Parathyroid adenoma (tissue), 2 donors: ENCODE measurements around the gene TBC1D16.

ENCODE experiments used
- H2AFZ ChIP-seq: fragments of 300-600 bp; sonication (generic); one replicate; pipeline ENCODE4 v1.7.0; 2017; ENCODE audit warnings: antibody characterized with exemption, mild to moderate bottlenecking
- H3K27ac ChIP-seq: fragments of 300-600 bp; sonication (generic); one replicate; pipeline ENCODE4 v1.7.0; 2017
- H3K27me3 ChIP-seq: fragments of 300-600 bp; sonication (generic); one replicate; pipeline ENCODE4 v1.7.0; 2017; ENCODE audit warnings: low read length; ENCODE audit not compliant: control insufficient read depth, insufficient read depth
- H3K36me3 ChIP-seq: fragments of 300-600 bp; sonication (generic); one replicate; pipeline ENCODE4 v1.7.0; 2017; ENCODE audit warnings: low read length; ENCODE audit not compliant: control insufficient read depth, insufficient read depth
- H3K4me1 ChIP-seq: fragments of 300-600 bp; sonication (generic); one replicate; pipeline ENCODE4 v1.7.0; 2017; ENCODE audit warnings: control low read depth
- H3K4me2 ChIP-seq: fragments of 300-600 bp; sonication (generic); one replicate; pipeline ENCODE4 v1.7.0; 2017; ENCODE audit warnings: low read length
- H3K4me3 ChIP-seq: fragments of 300-600 bp; sonication (generic); one replicate; pipeline ENCODE4 v1.7.0; 2017; ENCODE audit warnings: low read depth, low read length
- H3K79me2 ChIP-seq: fragments of 300-600 bp; sonication (generic); one replicate; pipeline ENCODE4 v1.7.0; 2017; ENCODE audit warnings: control low read depth
- H3K9ac ChIP-seq: fragments of 300-600 bp; sonication (generic); one replicate; pipeline ENCODE4 v1.7.0; 2017; ENCODE audit warnings: mild to moderate bottlenecking
- H3K9me3 ChIP-seq: fragments of 300-600 bp; sonication (generic); one replicate; pipeline ENCODE4 v1.7.0; 2017; ENCODE audit warnings: low read length; ENCODE audit not compliant: control insufficient read depth
- TF ChIP-seq, protein P1 (sequence below): fragments of 300-600 bp; sonication (generic); IDR thresholded peaks from one replicate; pipeline ENCODE4 v1.7.0; 2017; ENCODE audit warnings: antibody characterized with exemption, mild to moderate bottlenecking
- donor health status: primary hyperparathyroidism.

Gene TBC1D16

DNA sequence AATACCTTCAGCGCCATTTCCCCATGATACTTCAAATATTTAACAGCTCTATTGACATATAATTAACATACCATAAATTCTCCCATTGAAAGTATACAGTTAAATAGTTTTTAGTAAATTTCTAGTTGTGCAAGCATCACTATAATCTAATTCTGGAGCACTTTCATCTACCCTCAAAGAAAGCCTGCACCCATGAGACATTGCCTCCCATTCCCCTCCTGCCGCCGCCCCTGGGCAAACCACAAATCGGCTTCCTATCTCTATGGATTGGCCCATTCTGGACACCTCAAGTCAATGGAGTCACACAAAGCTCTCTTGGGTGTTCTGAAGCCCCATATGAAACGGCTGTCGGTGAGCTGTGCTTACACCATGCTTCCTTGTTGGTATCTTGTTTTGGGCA, 119.2 kb downstream of the TBC1D16 start:
- no peaks in the 10 kb centered on the region for H3K79me2 ChIP-seq
- no peak overlapping the region for H3K9ac ChIP-seq
- no peaks in the 10 kb centered on the region for H3K27me3 ChIP-seq
- no peak overlapping the region for H2AFZ ChIP-seq
- H3K4me2 ChIP-seq, result no peak overlapping the region
- TF ChIP-seq, protein P1, sequence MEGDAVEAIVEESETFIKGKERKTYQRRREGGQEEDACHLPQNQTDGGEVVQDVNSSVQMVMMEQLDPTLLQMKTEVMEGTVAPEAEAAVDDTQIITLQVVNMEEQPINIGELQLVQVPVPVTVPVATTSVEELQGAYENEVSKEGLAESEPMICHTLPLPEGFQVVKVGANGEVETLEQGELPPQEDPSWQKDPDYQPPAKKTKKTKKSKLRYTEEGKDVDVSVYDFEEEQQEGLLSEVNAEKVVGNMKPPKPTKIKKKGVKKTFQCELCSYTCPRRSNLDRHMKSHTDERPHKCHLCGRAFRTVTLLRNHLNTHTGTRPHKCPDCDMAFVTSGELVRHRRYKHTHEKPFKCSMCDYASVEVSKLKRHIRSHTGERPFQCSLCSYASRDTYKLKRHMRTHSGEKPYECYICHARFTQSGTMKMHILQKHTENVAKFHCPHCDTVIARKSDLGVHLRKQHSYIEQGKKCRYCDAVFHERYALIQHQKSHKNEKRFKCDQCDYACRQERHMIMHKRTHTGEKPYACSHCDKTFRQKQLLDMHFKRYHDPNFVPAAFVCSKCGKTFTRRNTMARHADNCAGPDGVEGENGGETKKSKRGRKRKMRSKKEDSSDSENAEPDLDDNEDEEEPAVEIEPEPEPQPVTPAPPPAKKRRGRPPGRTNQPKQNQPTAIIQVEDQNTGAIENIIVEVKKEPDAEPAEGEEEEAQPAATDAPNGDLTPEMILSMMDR, result no peak
- no peaks in the 10 kb centered on the region for H3K36me3 ChIP-seq
- no peaks in the 10 kb centered on the region for H3K4me1 ChIP-seq
- no peak overlapping the region for H3K4me3 ChIP-seq
- H3K9me3 ChIP-seq, result no peaks in the 10 kb centered on the region
- no peak overlapping the region for H3K27ac ChIP-seq

DNA sequence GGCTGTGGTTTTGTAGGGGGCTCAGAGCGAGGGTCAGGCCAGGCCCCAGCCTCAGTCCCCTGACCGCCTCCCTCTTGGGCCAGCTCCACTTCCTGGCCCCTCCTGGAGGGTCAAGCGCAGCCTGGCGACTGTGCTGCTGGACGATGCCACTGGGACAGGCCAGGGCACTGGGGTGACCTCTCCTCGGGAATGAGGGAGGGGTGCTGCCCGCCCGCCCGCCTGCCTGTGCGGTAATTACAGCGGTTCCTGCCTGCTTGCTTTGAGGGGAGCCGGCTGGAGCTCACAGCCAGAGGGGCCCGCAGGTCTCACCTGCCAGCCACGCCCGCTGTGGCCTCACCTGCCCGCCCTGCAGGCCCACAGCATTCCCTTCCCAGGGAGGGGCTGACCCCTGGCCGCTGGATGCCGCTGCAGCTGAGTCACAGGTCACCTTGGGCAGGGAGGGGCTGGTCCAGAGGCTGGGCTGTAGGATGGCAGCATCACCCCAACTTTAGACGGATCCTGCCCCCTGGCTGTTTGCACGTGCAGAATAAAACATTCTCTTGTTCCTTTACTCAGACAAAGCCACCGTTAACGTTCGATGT, 119.7 kb downstream of the TBC1D16 start:
- Histone ChIP-seq H3K36me3 (no peaks in the 10 kb centered on the region), H3K4me2 (no peak overlapping the region), H3K9me3 (no peaks in the 10 kb centered on the region), H3K4me1 (no peaks in the 10 kb centered on the region), H3K4me3 (no peak overlapping the region), H3K9ac (no peak overlapping the region), H2AFZ (no peak overlapping the region), H3K27me3 (no peaks in the 10 kb centered on the region), H3K27ac (no peak overlapping the region), H3K79me2 (no peaks in the 10 kb centered on the region)
- TF ChIP-seq, protein P1, result peak; percentile 44

DNA sequence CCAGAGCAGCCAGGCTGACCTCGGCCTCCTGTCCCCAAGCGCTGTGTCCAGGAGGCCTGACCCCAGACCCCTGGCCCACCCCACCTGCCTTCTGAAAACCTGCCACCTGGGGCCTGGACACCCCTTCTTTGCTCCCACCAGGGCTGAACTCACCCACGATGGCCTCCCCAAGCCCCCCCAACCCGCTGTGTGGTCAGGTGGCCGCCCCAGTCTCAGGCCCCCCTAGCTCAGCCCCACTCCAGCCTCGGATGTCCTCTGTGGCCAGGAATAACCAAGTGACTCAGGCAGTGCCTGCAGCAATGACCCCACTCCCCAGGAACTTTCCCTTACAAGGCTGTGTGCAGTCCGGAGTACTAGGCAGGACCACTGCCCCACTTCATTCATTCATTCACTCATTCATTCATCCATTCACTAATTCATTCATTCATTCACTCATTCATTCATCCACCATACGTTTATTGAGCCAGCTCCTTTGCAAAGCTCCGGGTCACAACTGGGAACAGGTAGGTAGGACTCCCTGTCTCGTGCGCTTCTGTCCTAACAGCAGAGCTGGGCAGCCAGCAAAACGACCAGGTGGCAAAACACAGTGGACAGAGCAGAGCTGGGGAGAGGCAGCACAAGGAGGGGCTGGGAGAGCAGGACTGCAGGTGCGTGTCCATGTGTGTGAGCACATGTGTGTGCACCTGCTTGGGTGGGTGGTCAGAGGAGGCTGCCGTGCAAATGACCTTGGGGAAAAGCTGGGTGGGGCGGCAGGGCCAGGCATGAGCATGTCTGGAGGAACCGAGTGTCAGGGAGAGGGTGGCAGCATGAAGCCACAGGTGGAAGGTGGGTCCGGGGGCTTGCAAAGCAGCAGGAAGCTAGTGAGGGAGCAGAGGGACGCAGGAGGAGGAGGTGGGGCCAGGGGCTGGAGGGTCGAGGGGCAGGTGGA, 120.6 kb downstream of the TBC1D16 start:
- TF ChIP-seq, protein P1, result no peak
- Histone ChIP-seq H3K9ac (no peak overlapping the region), H3K27ac (no peak overlapping the region)

DNA sequence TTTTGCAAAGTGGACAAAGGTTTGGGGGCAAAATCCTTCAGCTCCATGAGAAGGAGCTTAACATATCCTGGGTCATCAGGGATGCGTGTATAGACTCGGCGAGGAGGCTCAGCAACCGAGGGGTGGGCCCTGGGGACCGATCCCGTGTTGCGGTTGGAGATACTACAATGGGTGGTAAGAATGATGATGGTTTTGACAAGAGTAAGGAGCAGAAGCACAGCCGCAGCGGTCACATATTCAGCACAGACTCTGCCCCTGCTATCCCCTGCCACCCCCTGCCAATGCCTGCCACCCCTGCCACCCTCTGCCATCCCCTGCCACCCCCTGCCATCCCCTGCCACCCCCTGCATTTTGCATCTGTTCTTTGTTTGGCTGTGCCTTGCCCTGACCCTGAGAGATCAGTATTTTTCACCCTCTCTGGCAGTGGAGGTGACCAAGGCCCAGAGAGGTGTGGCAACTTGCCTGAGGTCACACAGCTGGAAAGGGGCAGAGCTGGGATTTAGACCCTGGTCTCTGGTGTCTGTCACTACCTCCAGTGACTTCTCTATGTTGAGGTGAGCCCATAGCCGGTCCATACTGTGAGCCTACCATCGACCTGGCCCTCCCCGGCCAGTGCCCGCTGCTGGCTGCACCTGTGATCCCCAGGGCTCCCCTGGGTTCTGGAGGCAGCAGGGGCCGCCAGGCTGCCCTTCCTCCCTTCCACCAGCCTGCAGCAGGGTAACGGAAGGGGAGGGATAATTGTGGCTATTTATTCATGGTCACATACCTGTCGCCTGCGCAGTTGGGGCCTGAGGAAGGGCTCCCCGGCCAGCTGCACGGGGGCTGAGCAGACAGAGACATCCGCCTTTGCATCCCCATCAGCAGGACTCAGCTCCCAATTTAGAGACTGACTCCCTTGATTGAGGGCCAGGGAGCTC, 121.5 kb downstream of the TBC1D16 start:
- TF ChIP-seq, protein P1, result no peak
- Histone ChIP-seq H3K4me3 (no peak overlapping the region), H3K27ac (no peak overlapping the region), H3K36me3 (no peaks in the 10 kb centered on the region), H2AFZ (no peak overlapping the region), H3K9ac (no peak overlapping the region), H3K4me1 (no peaks in the 10 kb centered on the region), H3K9me3 (no peaks in the 10 kb centered on the region), H3K27me3 (no peaks in the 10 kb centered on the region), H3K79me2 (no peaks in the 10 kb centered on the region), H3K4me2 (no peak overlapping the region)

More for the DNA sequence above, 120.6 kb downstream of the TBC1D16 start:
- no peaks in the 10 kb centered on the region for H3K4me1 ChIP-seq
- H3K27me3 ChIP-seq, result no peaks in the 10 kb centered on the region
- no peak overlapping the region for H3K4me2 ChIP-seq
- H2AFZ ChIP-seq, result no peak overlapping the region
- H3K36me3 ChIP-seq, result no peaks in the 10 kb centered on the region
- H3K79me2 ChIP-seq, result no peaks in the 10 kb centered on the region
- no peaks in the 10 kb centered on the region for H3K9me3 ChIP-seq
- no peak overlapping the region for H3K4me3 ChIP-seq
